NCI-H524 treated with DMSO at 0.1 percent for 48 hours (cell line): Measurements from ENCODE around the gene MTFMT.
"Not testable (repeated sequence)": the region's sequence is repeated elsewhere in the genome, so short reads cannot be mapped to it uniquely, and the experiment has no call there.

ENCODE experiments used
- DNase-seq: peaks from one replicate; lab custom pipeline; 2025; lab: John Stamatoyannopoulos, UW

Gene MTFMT

GRCh38 chr15:65060641-65061397 lies 31.4 kb upstream of the MTFMT start:
- DNase-seq, result no peak

- DNase-seq, result no peak
These were observed 30.6 kb upstream of the MTFMT start for GRCh38 chr15:65059931-65060596.

GRCh38 chr15:65059369-65059750 lies 29.9 kb upstream of the MTFMT start:
- DNase-seq, result no peak

GRCh38 chr15:65058394-65059368 lies 29.2 kb upstream of the MTFMT start:
- no peak for DNase-seq

GRCh38 chr15:65057549-65057940 lies 28.1 kb upstream of the MTFMT start:
- DNase-seq, result no peak

- DNase-seq, result no peak
These were observed 27.6 kb upstream of the MTFMT start for GRCh38 chr15:65056868-65057548.

GRCh38 chr15:65056106-65056505 lies 26.7 kb upstream of the MTFMT start:
- no peak for DNase-seq

GRCh38 chr15:65055201-65055870 lies 25.9 kb upstream of the MTFMT start:
- DNase-seq, result no peak

GRCh38 chr15:65054333-65055200 lies 25.1 kb upstream of the MTFMT start:
- peak; percentile 1 for DNase-seq

- DNase-seq, result no peak
These were observed 23.5 kb upstream of the MTFMT start for GRCh38 chr15:65052956-65053355.

- no peak for DNase-seq
These were observed 21.8 kb upstream of the MTFMT start for GRCh38 chr15:65051266-65051665.

- DNase-seq, result no peak
These were observed 20.8 kb upstream of the MTFMT start for GRCh38 chr15:65050270-65050669.

GRCh38 chr15:65049418-65049840 lies 20.0 kb upstream of the MTFMT start:
- peak; percentile 96 for DNase-seq

- no peak for DNase-seq
These were observed 18.8 kb upstream of the MTFMT start for GRCh38 chr15:65048241-65048640.

GRCh38 chr15:65044724-65045481 lies 15.5 kb upstream of the MTFMT start, which contains the start of gene SLC51B:
SLC51B (plus strand) TSS chr15:65045387; CDS start chr15:65050005, 4,618 bp downstream.
- DNase-seq, result peak; percentile 88

- not testable (repeated sequence) for DNase-seq
These were observed 14.8 kb upstream of the MTFMT start for GRCh38 chr15:65044218-65044617.

- no peak for DNase-seq
These were observed 13.4 kb upstream of the MTFMT start for GRCh38 chr15:65042776-65043327.

GRCh38 chr15:65041787-65042186 lies 12.3 kb upstream of the MTFMT start:
- DNase-seq, result no peak

- no peak for DNase-seq
These were observed 11.0 kb upstream of the MTFMT start for GRCh38 chr15:65040461-65040860.
